SKM-1 (cell line): ENCODE results near the gene ILDR2.

Experiments used
- DNase-seq: peaks from one replicate; lab custom pipeline; 2025; ENCODE audit not compliant: unreplicated experiment; lab: John Stamatoyannopoulos, UW

ILDR2 gene

DNA sequence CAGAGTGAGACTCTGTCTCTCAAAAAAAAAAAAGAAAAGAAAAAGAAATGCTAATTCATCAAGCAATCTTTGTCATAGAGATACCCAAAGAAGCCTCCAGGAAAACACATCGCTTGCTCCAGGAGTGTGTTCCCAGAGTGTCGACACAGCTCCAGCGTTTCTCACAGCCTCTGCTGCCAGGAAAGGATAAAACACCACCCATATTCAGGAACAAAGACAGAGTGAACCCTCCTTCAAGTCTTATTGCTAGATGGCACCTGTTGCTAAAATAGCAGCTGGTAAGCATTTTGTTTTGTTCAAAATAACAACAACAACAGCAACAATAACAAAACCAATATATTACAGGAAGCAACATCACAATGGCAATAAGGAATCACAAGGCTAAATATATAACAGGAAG is 3.1 kb downstream of the ILDR2 start:
- DNase-seq, result no peak

DNA sequence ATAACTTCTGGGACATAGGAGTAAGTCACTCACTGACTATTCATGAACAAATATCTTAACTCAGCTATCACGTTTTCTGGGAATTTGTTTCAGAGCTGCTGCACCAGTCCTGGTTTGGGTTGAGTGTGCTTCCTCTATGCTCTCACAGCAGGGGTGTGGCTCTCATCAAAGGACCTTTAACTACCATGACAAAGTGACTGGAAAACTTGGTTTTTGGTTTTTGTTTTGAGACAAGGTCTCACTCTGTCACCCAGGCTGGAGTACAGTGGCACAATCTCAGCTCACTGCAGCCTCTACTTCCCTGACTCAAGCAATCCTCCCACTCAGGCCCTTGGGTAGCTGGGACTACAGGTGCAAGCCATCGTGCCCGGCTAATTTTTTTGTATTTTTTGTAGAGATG is 4.1 kb downstream of the ILDR2 start:
- DNase-seq, result no peak

DNA sequence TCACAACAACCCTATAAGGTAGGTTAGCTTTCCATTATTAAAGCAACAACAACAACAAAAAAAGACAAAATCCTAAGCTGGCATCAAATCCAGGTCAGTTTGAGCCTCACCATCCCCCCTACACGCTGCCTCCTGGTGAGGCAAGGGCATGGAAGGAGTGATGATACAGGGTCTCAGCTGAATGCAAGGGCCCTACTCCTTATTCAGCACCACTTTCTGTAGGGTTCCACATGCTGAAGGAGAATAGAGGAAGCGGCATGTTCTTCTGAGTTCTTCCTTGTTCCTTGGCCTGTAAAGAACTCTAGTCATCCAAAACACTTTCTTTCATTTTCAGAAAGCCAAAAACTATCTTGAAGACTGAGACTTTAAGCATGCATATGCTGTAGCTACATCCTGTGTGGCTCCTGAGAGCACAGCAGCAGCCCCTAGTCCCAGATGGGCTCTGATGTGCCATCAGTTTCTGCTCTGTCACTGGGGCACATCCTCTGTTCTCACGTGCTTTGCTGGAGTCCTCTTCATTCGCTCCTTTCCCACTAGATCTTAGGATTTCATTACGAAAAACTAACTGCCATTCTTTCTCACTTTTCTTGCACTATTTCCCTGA is 6.2 kb downstream of the ILDR2 start:
- DNase-seq, result no peak

DNA sequence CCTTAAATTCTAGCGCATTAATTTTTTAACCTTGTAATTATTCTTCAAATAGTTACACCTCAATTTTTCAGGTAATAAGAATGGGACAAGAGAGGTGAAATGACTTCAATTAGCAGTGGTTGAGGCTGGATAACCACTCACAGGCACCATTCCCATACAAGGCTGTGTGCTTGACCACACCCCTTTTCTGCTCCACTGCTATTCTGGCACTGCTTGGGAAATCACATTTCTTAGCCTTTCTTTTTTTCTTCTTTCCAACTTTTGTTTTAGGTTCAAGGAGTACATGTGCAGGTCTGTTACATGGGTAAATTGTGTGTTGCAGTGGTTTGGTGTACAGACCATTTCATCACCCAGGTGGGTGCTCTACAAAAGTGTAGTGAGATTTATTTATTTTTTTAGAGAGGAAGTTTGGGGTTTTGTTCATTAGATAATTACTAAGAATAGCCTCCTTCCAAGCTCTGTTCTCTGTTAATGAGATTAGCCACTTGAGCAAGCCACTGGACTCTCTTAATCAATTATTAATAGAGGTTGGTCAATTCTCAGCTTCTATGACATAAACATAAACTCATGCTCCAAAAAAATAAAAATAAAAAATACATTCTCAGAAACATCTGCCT is 14.4 kb downstream of the ILDR2 start:
- DNase-seq, result no peak

DNA sequence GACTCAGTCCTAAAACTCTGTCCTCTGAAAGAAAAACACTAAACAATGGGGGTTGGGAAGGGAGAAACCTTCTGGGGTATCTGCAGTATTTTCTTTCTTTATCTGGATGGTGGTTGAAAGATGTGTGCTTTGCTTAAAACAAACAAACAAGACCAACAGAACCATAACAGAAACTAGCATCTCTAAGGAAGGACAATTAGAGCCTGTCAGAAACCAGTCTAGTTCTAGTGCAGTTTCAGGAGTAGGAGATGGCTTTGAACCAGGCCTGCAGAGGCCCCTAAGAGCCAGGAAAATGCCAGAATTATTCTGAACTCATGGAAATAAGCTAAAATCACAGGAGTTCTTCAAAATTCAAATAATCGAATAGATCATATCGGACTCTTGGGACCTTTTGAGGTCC is 18.5 kb downstream of the ILDR2 start:
- DNase-seq, result no peak

DNA sequence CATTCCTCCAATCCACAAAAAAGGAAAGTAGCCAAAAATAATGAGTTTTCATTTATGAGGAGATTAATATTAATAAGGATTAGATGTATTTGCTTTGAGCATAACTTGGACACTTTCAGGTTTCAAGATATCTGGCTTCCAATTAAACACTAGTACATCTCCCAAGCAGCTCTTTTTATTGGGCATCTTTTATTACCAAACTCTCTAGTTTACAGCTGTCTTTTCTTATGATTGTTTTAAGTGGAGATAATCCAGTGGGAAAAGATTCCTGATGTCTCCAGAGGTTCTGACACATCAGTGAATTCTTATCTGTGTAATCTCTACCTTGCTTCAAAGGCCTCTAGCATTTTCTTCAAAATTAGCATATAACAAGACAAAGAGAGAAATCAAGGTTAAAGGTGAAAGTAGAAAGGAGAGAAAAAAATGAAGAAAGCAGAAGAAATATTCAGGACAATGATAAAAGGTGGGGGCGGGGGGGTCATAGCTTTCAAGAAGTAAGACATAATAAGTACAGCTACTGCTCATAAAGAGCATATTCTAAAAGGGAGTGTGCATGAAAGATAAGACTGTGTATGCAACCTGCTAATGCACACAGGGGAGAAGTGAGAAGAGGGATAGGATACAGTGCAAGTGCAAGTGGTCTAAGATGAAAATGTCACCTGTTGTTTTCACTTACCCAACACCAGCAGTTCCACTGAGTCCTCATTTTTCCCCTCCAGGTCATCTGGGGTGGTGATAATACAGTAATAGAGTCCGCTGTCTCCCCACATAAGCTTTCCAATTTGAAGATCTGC is 19.1 kb downstream of the ILDR2 start:
- no peak for DNase-seq

DNA sequence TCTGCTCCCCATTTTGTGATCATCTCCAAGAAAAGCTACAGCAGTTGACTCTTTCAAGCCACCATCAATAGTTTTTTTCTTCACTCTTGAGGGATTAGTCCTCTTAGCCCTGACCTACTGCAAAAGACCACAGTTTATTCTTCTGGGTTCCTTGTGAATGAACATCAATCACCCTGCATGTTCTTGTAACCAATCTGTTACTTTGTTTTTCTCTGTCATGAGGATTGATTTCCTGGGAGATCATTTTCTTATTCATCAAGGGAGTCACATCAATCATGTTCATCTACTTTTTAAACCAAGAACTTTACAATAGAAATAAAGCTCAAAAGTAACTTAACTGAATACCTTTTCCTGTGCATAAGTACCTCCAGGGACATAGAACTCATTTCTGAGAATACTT is 21.8 kb downstream of the ILDR2 start:
- no peak for DNase-seq

DNA sequence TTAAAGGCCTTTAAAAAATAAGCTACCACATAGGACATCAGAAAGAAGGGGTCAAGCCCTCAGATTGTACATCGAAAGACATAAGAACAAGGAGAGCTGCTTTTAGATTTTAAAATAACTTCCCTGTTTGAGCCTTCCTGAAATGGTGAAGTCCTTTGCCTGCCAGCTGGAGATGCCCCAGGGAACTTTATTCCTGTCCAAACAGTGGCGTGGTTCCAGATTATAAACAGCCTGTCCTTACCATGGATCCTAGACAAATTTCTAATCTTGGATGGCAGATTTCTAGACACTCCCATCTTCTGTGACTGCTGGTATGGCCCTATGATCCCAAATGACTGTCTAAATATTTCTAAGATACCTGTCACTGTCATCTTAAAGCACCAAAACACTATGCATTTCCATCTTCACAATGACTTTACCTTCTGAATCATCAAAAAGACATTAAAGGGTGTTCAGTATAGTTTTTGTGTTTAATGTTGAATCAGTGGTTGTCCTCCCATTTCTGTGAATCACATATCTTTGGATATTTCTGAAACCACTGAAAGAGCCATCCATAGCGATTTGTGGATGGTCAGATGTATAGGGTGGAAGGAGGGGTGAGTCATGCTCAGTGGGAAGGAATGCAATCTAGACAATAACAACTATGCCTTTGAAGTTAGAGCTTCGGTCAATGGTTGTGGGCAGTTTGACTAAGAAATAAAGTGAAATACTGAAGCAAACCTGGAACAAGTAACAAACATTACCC is 23.2 kb downstream of the ILDR2 start:
- no peak for DNase-seq

DNA sequence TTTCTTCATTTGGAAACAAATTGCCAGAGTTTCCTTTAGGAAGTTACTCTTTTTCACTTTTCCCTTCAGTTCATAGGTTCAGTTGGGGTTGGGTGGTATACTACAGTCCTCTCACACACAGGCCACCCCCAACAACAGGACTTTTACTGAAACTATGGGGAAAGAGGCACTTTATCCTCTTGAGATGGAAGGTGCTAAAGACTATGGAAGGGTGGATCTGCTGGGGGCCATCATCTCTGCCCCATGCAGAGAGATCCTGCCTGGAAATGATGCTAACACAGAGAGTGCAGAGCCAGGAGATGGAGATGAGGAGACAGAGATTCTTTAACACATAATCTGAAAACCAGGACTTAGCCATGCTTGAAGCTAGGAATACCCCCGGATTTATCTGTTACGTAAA is 24.3 kb downstream of the ILDR2 start:
- DNase-seq, result no peak

DNA sequence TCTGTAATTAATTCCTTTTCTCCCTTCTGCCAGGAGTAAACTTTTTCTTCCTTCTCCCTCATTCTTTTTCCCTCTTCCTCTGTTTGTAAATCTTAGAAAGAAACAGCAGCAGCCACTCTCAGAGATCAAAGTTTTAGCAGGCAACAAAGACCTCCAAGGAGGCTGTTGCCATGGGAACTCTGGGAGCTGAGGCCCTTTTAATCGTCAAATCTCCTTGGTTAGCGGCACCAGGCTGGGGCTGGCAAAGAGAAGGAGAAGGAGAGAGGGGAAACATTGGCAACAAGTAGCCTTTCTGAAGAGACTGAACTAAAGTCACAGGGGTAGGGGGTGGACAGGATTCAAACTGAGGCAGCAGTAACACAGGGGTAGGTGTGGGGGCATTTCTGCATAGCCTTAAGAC is 25.2 kb downstream of the ILDR2 start:
- no peak for DNase-seq

DNA sequence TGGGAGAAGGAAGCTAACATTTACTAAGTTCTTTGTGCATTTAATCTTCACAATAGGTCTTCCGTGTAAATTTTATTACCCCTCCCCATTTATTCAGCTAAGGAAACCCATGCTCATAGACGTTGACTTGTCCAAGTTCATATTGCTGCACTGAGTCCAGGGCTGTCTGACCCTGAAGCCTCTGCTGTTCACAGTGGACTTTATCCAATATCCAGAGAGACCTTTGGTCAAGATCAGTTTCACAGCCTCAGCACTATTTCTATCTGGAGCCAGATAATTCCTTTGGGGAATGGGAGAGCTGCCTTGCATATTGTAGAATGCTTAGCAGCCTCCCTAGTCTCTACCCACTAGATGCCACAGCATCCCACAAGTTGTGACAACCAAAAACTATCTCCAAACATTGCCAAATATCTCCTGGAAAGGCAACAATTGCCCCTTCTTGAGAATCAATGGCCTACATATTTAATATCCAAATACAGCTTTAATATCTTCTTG is 26.4 kb downstream of the ILDR2 start:
- no peak for DNase-seq

DNA sequence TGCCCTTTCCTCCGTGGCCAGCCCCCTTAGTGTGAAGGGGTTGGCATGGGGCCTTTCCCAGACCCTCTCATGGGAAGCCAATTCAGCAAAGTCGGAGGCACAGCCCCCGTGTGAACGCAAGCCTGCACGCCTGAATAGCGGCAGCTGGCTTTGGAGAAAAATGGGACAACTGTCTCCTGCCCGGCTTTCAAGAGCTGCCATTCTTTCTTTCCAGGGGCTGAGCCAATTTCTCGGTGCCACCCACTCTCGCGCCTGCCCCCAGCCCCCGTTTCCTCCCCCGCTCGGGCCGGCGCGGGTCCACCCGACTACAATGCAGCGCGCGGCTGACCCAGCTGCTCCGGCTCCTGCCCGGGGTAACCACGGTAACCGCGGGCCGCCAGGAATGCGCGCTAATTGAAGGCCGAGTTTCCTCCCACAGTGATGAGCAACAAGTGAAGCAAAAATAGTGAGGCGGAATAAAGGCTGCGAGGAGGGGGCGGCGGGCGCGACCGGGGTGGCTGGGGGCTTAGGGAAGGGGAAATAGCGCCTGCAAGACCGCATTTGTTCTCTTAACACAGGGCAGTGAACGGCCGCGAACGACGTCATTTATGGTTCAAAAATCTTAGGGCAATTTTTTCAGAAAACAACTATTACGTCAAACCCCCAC is 27.8 kb downstream of the ILDR2 start:
- DNase-seq, result no peak

DNA sequence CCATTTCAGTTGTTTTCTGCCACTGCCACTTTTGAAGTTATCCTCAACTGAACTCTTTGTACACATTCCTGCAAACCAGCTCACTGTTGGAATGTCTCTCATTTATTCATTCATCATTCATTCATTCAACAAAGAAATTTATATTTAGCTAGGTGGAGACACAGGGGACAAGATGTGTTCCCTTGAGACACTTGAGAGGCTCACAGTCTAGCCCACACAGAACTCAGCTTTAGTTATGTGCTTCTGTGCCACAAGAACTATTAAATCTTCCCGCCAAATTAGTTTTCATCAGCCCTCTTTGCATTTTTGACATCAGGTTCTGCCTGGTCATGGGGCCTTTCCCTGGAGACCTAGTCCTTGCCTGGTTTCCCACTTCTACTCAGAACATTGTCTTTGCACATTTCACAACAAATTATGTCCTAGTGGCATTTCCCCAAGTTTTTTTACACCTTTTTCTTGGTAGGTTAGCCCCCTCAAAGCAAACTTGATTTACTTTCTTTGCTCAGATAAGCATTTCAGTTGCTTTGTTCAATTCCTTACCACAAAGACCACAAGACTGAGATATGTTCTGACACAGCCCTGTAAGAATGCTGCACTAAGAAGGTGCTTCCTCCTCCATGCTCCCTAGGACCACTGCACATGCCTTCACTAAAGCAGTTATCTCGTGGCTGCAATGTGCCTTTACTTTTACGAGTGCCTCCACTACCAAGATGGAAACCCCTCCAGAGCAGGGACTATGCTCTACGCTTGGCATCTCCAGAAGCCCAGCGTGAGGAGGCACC is 31.0 kb downstream of the ILDR2 start:
- no peak for DNase-seq

DNA sequence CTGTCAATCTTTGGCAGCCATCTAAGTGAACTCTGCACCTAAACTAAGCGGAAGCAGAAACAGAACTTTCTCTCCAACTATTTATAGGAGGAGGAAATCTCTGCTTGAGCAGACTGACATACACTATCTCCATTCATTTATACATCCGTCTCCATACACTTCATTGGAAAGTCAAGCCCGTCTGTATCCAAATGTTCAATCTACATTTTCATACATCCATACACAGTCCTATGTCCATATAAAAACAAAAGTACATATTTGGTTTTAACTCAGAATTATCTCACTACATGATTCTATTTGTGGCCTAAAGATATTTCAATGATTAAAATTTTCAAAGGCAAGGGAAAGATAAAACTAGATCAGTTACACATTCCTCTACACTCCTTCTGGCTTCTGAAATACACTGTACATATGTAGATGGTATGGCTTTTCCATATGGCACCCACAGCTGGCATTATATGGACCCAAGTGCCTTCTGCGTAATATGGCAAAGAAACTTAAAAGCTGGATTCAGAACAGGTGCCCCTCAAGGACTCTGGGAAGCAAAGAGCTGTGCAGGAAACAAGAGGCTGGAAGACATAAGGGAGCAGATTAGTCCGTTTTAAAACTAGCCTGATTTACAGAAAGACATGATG is 35.5 kb downstream of the ILDR2 start:
- no peak for DNase-seq

DNA sequence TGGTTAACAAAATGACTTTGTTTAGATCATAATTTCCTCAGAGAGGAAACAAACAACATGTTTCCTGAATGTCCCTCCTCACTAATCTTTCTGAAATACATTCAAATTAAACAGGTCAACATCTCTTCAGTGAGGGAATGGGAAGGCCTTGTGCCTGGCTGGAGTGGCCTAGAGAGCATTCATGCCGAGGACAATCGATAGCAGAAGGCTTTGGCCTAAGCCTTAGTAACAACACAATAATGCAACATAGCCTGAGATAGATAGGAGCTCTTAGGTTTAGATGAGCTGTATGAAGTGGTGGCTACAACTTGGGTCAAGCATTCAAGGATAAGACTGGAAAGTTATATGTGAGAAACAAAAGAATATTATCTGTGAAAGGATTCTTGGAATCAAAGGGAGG is 37.4 kb downstream of the ILDR2 start:
- no peak for DNase-seq

DNA sequence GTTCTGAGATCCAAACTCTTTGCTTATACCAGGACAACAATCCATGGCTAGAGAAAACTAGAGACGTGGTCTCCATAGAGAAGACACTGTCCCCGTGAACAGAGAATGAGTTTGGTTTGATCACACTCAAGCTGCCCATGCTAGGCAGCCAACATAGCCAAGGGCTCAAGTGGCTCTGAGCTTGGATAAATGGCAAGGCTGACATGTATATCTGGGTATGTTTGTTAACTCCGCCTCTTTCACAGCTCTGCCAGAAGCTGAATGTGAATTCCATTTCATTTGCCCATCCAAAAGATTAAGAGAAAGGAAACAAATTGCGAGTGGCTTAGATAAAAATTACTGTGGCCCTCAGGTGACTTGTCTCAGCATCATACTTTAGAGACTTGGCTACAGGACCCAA is 38.0 kb downstream of the ILDR2 start:
- no peak for DNase-seq

DNA sequence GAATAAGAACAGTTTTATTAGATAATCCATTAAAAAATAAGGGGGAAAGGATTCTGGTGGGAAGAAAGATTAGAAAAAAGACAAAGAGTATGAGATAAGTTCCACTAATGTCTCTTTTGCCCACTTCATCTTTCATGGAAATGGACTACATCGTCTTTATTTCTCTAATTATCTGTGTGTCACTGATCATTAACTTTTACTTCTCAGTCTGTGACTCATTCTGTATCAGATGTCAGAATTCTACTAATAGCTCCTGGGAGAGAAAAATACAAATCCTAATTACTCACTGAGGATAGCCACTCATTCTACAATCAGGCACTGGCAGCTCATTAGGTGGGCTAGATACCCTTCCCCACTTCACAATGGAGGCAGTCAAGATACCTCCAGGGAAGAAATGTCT is 41.7 kb downstream of the ILDR2 start:
- DNase-seq, result no peak

DNA sequence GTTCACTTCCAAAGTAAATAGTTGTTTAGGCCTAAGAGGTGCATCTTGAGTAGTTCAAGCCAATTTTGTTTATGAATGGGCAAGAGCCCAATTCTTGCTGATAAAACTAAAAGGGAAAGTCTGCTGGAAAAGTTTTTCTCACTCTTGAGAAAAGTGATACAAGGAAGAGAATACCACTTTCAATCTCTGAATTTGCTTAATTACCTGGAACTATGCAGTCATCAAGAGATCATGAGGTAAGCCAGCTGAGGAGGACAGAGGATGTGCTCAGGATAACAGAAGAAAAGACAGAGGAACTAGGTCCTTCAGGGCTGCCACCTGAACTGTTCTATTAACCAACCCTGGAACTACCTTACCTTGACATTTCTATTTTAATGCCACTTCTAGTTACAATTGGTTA is 42.2 kb downstream of the ILDR2 start:
- DNase-seq, result no peak

DNA sequence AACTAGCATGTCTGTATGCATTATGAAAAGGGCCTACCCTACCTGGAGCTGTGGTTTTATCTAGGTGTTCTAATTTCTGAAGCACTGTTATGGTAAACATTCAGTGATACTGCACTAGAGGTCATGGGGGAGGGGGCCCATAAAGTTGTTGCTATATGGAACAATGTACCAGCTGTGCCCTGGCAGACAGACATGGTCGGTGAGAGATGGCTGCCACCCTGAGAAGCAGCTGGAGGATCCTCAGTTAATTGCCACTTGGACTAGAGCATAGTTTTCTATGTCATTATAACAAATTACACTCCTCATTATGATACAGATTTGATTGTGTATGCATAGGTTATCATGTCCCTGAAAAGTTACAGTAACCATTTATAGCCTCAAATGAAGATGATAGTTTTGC is 45.4 kb downstream of the ILDR2 start:
- no peak for DNase-seq

DNA sequence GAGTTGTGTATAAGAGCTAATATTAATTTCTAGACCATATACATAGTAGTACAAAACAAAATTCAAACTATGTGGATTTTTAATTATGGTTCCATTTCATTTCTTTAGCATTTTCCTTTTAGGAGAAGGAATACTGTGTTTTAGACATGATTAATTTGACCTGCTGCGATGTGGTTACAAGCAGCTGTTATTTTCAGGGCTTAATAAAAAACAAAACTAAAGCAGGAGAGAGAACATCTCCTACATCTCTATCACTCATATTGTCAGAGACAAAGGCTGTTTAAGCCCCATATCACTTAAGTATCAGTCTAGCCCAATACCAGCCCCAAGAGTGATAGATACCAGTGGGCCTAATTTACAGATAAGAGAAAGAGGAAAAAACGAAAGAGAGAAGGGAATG is 47.6 kb downstream of the ILDR2 start:
- DNase-seq, result no peak
